Measurements from ENCODE around the gene LEKR1. TPM values are rescaled to one million over a fixed set of nuclear protein-coding genes. Genes with fewer than 3 reads are reported as not detected.

The LEKR1 gene
- total and polyA plus RNA-seq, 2 of the 13 experiments (the other 11 are each of a cell fraction or from before 2014, with no cell fraction given) = 0.49 to 1.5 TPM

DNA sequence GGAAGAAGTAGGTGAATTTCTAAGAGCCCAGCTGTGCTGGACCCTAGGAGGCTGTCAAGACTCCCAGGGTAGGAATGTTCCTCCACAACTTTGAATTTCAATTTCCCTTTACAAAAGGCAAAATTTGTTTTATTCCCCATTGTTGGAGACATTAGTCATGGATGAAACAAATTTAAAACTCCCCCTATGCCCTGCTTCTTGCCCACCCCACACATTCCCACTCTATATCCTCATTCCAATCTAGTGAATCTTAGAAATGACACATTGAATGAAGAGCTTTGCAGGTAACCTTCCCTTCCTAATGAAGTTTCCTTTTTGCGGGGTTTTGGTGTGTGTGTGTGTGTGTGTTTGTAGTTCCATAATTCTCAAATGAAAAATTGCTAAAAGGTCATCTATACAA lies 261.2 kb downstream of the LEKR1 start:
- Histone ChIP-seq H4K20me1 (ENCODE audit: insufficient read depth, low read length) (no peaks in the 10 kb centered on the region), H3K79me2 (ENCODE audit: insufficient read depth, low read length) (no peaks in the 10 kb centered on the region), H3K9ac (ENCODE audit: insufficient read depth, low read depth, low read length) (peak overlapping the region; percentile 85; the same call in 1 of the 2 replicates), H3K27me3 (ENCODE audit: control insufficient read depth in 1 of 2, insufficient read depth in 2 of 2, low read length in 2 of 2) (no peaks in the 10 kb centered on the region), H3K4me3 (replicated peaks in 1 of 3; ENCODE audit: insufficient read depth in 1 of 3, low read depth in 2 of 3, low read length in 3 of 3) (no peak overlapping the region), H3K27ac (ENCODE audit: extremely low read length, insufficient read depth, low read length) (peak overlapping the region; percentile 96), H2AFZ (ENCODE audit: low read length) (no peak overlapping the region), H3K4me2 (ENCODE audit: low read depth, low read length) (peak overlapping the region; percentile 92; the same call in 1 of the 2 replicates), H3K9me3 (ENCODE audit: low read length) (no peaks in the 10 kb centered on the region), H3K36me3 (replicated peaks in 1 of 2; ENCODE audit: control insufficient read depth in 1 of 2, insufficient read depth in 2 of 2, low read length in 2 of 2) (no peaks in the 10 kb centered on the region), H3K4me1 (ENCODE audit: insufficient read depth, low read length) (peaks cover 40% of the 10 kb centered on the region)
- intact Hi-C loops (cut with micrococcal nuclease; ENCODE audit: unreplicated experiment) = loop anchor here (5.0 to 10.0 kb wide), 2 partner anchors 273 to 550 kb away; no protein-coding TSS in a partner anchor
- no peak for DNase-seq (ENCODE audit: low spot score)
- no peak for ATAC-seq
- ChIA-PET CTCF (ENCODE audit: low intra/inter-chr PET ratio, low total read pairs) (no interaction called here), POLR2A (interaction anchor here (1.3 to 5.5 kb wide), 9 partner anchors 10 to 413 kb away, joined by 4 to 204 read pairs (median 36); partner anchors contain the start of genes CCNL1 and TIPARP)
- no TSS peak for BruUV-seq (replicated peaks)
- FAIRE-seq = no peak
- in situ Hi-C loops (cut with HindIII; ENCODE audit: extremely low pct_ligation_motif_present, low pct_unique_long_range_greater_than_20kb) = loop anchor here (10.0 kb wide), 1 partner anchor 413 kb away; the partner anchor contains the start of gene TIPARP
- 94% methylated on average over 1 of the region's 1 CpG for WGBS (ENCODE audit: low lambda C conversion rate)
- TF ChIP-seq, protein P1, sequence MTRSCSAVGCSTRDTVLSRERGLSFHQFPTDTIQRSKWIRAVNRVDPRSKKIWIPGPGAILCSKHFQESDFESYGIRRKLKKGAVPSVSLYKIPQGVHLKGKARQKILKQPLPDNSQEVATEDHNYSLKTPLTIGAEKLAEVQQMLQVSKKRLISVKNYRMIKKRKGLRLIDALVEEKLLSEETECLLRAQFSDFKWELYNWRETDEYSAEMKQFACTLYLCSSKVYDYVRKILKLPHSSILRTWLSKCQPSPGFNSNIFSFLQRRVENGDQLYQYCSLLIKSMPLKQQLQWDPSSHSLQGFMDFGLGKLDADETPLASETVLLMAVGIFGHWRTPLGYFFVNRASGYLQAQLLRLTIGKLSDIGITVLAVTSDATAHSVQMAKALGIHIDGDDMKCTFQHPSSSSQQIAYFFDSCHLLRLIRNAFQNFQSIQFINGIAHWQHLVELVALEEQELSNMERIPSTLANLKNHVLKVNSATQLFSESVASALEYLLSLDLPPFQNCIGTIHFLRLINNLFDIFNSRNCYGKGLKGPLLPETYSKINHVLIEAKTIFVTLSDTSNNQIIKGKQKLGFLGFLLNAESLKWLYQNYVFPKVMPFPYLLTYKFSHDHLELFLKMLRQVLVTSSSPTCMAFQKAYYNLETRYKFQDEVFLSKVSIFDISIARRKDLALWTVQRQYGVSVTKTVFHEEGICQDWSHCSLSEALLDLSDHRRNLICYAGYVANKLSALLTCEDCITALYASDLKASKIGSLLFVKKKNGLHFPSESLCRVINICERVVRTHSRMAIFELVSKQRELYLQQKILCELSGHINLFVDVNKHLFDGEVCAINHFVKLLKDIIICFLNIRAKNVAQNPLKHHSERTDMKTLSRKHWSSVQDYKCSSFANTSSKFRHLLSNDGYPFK (CRISPR knock-in tag; IDR thresholded peaks at IDR 0.05; ENCODE audit: borderline replicate concordance) = no peak
- TF ChIP-seq, protein P2, sequence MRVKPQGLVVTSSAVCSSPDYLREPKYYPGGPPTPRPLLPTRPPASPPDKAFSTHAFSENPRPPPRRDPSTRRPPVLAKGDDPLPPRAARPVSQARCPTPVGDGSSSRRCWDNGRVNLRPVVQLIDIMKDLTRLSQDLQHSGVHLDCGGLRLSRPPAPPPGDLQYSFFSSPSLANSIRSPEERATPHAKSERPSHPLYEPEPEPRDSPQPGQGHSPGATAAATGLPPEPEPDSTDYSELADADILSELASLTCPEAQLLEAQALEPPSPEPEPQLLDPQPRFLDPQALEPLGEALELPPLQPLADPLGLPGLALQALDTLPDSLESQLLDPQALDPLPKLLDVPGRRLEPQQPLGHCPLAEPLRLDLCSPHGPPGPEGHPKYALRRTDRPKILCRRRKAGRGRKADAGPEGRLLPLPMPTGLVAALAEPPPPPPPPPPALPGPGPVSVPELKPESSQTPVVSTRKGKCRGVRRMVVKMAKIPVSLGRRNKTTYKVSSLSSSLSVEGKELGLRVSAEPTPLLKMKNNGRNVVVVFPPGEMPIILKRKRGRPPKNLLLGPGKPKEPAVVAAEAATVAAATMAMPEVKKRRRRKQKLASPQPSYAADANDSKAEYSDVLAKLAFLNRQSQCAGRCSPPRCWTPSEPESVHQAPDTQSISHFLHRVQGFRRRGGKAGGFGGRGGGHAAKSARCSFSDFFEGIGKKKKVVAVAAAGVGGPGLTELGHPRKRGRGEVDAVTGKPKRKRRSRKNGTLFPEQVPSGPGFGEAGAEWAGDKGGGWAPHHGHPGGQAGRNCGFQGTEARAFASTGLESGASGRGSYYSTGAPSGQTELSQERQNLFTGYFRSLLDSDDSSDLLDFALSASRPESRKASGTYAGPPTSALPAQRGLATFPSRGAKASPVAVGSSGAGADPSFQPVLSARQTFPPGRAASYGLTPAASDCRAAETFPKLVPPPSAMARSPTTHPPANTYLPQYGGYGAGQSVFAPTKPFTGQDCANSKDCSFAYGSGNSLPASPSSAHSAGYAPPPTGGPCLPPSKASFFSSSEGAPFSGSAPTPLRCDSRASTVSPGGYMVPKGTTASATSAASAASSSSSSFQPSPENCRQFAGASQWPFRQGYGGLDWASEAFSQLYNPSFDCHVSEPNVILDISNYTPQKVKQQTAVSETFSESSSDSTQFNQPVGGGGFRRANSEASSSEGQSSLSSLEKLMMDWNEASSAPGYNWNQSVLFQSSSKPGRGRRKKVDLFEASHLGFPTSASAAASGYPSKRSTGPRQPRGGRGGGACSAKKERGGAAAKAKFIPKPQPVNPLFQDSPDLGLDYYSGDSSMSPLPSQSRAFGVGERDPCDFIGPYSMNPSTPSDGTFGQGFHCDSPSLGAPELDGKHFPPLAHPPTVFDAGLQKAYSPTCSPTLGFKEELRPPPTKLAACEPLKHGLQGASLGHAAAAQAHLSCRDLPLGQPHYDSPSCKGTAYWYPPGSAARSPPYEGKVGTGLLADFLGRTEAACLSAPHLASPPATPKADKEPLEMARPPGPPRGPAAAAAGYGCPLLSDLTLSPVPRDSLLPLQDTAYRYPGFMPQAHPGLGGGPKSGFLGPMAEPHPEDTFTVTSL (CRISPR knock-in tag; IDR thresholded peaks at IDR 0.05; ENCODE audit: borderline replicate concordance) = no peak
- TF ChIP-seq, protein P3, sequence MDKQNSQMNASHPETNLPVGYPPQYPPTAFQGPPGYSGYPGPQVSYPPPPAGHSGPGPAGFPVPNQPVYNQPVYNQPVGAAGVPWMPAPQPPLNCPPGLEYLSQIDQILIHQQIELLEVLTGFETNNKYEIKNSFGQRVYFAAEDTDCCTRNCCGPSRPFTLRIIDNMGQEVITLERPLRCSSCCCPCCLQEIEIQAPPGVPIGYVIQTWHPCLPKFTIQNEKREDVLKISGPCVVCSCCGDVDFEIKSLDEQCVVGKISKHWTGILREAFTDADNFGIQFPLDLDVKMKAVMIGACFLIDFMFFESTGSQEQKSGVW (CRISPR knock-in tag; IDR thresholded peaks at IDR 0.05; ENCODE audit: borderline replicate concordance) = no peak
- no peak for TF ChIP-seq ZNF136 (CRISPR knock-in tag; IDR thresholded peaks at IDR 0.05; ENCODE audit: low read depth)
- TF ChIP-seq, protein P4, sequence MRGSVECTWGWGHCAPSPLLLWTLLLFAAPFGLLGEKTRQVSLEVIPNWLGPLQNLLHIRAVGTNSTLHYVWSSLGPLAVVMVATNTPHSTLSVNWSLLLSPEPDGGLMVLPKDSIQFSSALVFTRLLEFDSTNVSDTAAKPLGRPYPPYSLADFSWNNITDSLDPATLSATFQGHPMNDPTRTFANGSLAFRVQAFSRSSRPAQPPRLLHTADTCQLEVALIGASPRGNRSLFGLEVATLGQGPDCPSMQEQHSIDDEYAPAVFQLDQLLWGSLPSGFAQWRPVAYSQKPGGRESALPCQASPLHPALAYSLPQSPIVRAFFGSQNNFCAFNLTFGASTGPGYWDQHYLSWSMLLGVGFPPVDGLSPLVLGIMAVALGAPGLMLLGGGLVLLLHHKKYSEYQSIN (CRISPR knock-in tag; IDR thresholded peaks at IDR 0.05; ENCODE audit: borderline replicate concordance) = no peak
- TF ChIP-seq SIN3A (IDR thresholded peaks at IDR 0.05; ENCODE audit: borderline replicate concordance, low read depth, low read length) = no peak
- no peak for TF ChIP-seq ZNF562 (CRISPR knock-in tag; IDR thresholded peaks at IDR 0.05; ENCODE audit: borderline replicate concordance)
